DND-41 (cell line): ENCODE measurements around the gene CPSF2.

Source experiments
- ATAC-seq: fragments of 200-7000 bp; cut with Tn5 transposase; 3 replicates; pipeline ENCODE4 v1.9.1; 2021; ENCODE audit warnings: low read depth; ENCODE audit not compliant: insufficient read depth
- DNase-seq: peaks from one replicate; pipeline ENCODE4 v3.0.0-alpha.2; 2020
- H2AFZ ChIP-seq: 2 replicates; pipeline ENCODE4 v1.6.0; 2012; ENCODE audit warnings: low read depth, low read length
- H3K27ac ChIP-seq: 2 replicates; pipeline ENCODE4 v1.5.1; 2012; ENCODE audit warnings: low read length, inconsistent platforms
- H3K27me3 ChIP-seq: fragments of 200-600 bp; sonication (generic); 2 replicates; pipeline ENCODE4 v1.6.0; 2012; ENCODE audit warnings: low read length, mild to moderate bottlenecking, inconsistent platforms; ENCODE audit not compliant: insufficient read depth, poor library complexity
- H3K36me3 ChIP-seq: 2 replicates; pipeline ENCODE4 v1.5.1; 2012; ENCODE audit warnings: low read length, inconsistent platforms; ENCODE audit not compliant: insufficient read depth
- H3K4me1 ChIP-seq: 2 replicates; pipeline ENCODE4 v1.5.1; 2012; ENCODE audit warnings: mild to moderate bottlenecking, low read length; ENCODE audit not compliant: insufficient read depth
- H3K4me2 ChIP-seq: 2 replicates; pipeline ENCODE4 v1.6.0; 2012; ENCODE audit warnings: mild to moderate bottlenecking, moderate library complexity, low read length, inconsistent platforms; ENCODE audit not compliant: insufficient read depth
- H3K4me3 ChIP-seq, 2 experiments: fragments of 200-600 bp in 1 of 2; shearing (Covaris generic) in 1 of 2; 2 replicates each; pipeline ENCODE4 v1.5.1; 2012 to 2016; ENCODE audit warnings: inconsistent platforms in 2 of 2, low read length in 2 of 2, mild to moderate bottlenecking in 2 of 2, low read depth in 1 of 2, moderate library complexity in 1 of 2
- H3K79me2 ChIP-seq: 2 replicates; pipeline ENCODE4 v1.6.0; 2012; ENCODE audit warnings: low read length, inconsistent platforms; ENCODE audit not compliant: insufficient read depth
- H3K9ac ChIP-seq: 2 replicates; pipeline ENCODE4 v1.6.0; 2012; ENCODE audit warnings: low read depth, mild to moderate bottlenecking, inconsistent platforms, low read length, moderate library complexity
- H3K9me3 ChIP-seq: 2 replicates; pipeline ENCODE4 v1.5.1; 2012; ENCODE audit warnings: low read length, moderate library complexity, mild to moderate bottlenecking, inconsistent platforms; ENCODE audit not compliant: insufficient read depth, severe bottlenecking
- H4K20me1 ChIP-seq: 2 replicates; pipeline ENCODE4 v1.6.0; 2012; ENCODE audit warnings: low read length; ENCODE audit not compliant: insufficient read depth
- CTCF ChIP-seq: IDR thresholded peaks from 2 replicates; pipeline ENCODE4 v1.5.1; 2012; ENCODE audit warnings: borderline replicate concordance, low read length, moderate library complexity, mild to moderate bottlenecking; ENCODE audit not compliant: poor library complexity, severe bottlenecking; ENCODE audit errors: extremely low read depth
- EZH2 ChIP-seq: IDR thresholded peaks from 3 replicates; pipeline ENCODE4 v1.6.1; 2012; ENCODE audit warnings: borderline replicate concordance, low read depth, mild to moderate bottlenecking, moderate library complexity, low read length, inconsistent platforms; ENCODE audit not compliant: severe bottlenecking

The CPSF2 gene

GRCh38 chr14:92199763-92200162, 78.0 kb downstream of the CPSF2 start:
- TF ChIP-seq CTCF (no peak), EZH2 (no peak)
- H3K9me3 ChIP-seq = no peaks in the 10 kb centered on the region
- H2AFZ ChIP-seq = no peak overlapping the region
- H3K27ac ChIP-seq = no peak overlapping the region
- DNase-seq (no peak), ATAC-seq (no peak)
- no peaks in the 10 kb centered on the region for H3K27me3 ChIP-seq
- H3K79me2 ChIP-seq = no peaks in the 10 kb centered on the region
- no peaks in the 10 kb centered on the region for H4K20me1 ChIP-seq
- no peak overlapping the region for H3K4me2 ChIP-seq
- no peaks in the 10 kb centered on the region for H3K4me1 ChIP-seq
- H3K9ac ChIP-seq = no peak overlapping the region
- no peak overlapping the region for H3K4me3 ChIP-seq
- no peaks in the 10 kb centered on the region for H3K36me3 ChIP-seq

- Histone ChIP-seq H3K9me3 (no peaks in the 10 kb centered on the region), H3K4me2 (no peak overlapping the region), H3K36me3 (no peaks in the 10 kb centered on the region), H3K4me1 (no peaks in the 10 kb centered on the region), H3K9ac (no peak overlapping the region), H3K79me2 (no peaks in the 10 kb centered on the region), H2AFZ (no peak overlapping the region), H3K27me3 (no peaks in the 10 kb centered on the region), H3K4me3 (no peak overlapping the region), H3K27ac (no peak overlapping the region), H4K20me1 (no peaks in the 10 kb centered on the region)
- ATAC-seq = no peak
- no peak for TF ChIP-seq CTCF
- no peak for TF ChIP-seq EZH2
- DNase-seq = no peak
Observed at GRCh38 chr14:92203116-92203515, 81.3 kb downstream of the CPSF2 start.

- no peak overlapping the region for H3K4me3 ChIP-seq
- H4K20me1 ChIP-seq = no peaks in the 10 kb centered on the region
- ATAC-seq = no peak
- no peaks in the 10 kb centered on the region for H3K27me3 ChIP-seq
- no peak overlapping the region for H2AFZ ChIP-seq
- no peak overlapping the region for H3K4me2 ChIP-seq
- no peak overlapping the region for H3K9ac ChIP-seq
- H3K4me1 ChIP-seq = no peaks in the 10 kb centered on the region
- TF ChIP-seq EZH2 = no peak
- no peak for TF ChIP-seq CTCF
- H3K36me3 ChIP-seq = no peaks in the 10 kb centered on the region
- no peak for DNase-seq
- no peak overlapping the region for H3K27ac ChIP-seq
- no peaks in the 10 kb centered on the region for H3K9me3 ChIP-seq
- H3K79me2 ChIP-seq = no peaks in the 10 kb centered on the region
Observed at GRCh38 chr14:92204792-92205191, 83.0 kb downstream of the CPSF2 start.
